ENCODE data around the gene CFAP206. TPM values are rescaled to one million over a fixed set of nuclear protein-coding genes. Genes with fewer than 3 reads are reported as not detected.

CFAP206 gene
- total RNA-seq, 1 donor from 2014 or later: 1.2 TPM

DNA sequence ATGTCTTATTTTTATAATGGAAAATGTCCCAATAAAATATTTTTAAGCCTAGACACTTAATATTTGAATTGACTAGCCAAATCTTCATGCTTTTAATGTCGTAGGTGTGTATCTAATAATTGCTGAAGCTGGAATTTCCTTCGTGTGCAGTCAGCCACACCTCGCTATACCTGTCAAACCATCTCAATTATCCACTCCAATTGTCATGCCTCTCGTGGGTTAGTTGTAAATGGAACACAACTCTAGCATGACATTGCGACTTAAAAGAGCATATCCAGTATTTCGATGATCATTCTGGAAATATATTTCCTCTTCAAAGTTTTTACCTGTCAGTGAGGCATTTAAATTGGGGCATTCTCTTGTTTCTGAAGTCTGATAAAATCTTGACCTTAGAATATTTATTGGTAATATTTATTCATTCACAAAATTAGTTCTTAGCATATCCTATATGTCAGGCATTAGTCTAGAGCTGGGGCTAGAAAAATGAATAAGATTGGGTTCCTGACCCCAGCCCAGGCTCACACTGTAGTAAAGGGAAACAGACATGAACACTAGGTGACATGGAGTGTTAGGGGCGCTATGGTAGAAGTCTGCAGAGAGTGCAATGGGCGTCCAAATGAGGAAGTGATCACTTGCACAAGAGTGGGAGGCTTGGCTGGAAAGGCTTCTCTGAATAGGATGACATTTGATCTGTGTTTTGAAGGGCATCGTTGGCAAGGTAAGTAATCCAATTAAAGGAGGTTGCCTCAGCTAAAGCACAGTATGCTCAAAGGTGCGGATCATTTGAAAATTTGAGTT is 11.0 kb upstream of the CFAP206 start:
- H3K4me3 Mint-ChIP-seq (ENCODE audit: low read depth): no peak overlapping the region
- TF ChIP-seq, protein P1, sequence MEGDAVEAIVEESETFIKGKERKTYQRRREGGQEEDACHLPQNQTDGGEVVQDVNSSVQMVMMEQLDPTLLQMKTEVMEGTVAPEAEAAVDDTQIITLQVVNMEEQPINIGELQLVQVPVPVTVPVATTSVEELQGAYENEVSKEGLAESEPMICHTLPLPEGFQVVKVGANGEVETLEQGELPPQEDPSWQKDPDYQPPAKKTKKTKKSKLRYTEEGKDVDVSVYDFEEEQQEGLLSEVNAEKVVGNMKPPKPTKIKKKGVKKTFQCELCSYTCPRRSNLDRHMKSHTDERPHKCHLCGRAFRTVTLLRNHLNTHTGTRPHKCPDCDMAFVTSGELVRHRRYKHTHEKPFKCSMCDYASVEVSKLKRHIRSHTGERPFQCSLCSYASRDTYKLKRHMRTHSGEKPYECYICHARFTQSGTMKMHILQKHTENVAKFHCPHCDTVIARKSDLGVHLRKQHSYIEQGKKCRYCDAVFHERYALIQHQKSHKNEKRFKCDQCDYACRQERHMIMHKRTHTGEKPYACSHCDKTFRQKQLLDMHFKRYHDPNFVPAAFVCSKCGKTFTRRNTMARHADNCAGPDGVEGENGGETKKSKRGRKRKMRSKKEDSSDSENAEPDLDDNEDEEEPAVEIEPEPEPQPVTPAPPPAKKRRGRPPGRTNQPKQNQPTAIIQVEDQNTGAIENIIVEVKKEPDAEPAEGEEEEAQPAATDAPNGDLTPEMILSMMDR (IDR thresholded peaks at IDR 0.05; ENCODE audit: unreplicated experiment): no peak
- DNase-seq (ENCODE audit: low spot score, unreplicated experiment): no peak
- H3K27ac Mint-ChIP-seq: peak overlapping the region; percentile 29
- H3K27me3 Mint-ChIP-seq: no peaks in the 10 kb centered on the region
- no peaks in the 10 kb centered on the region for H3K9me3 Mint-ChIP-seq (ENCODE audit: low read depth)
- H3K4me1 Mint-ChIP-seq (ENCODE audit: low read depth): no peaks in the 10 kb centered on the region
- no peaks in the 10 kb centered on the region for H3K36me3 Mint-ChIP-seq (ENCODE audit: insufficient read depth)

- Mint-ChIP-seq H3K27ac (no peak overlapping the region), H3K36me3 (ENCODE audit: insufficient read depth) (no peaks in the 10 kb centered on the region), H3K4me3 (ENCODE audit: low read depth) (no peak overlapping the region)
Observed at GRCh38 chr6:87397656-87398055, 10.1 kb upstream of the CFAP206 start.

DNA sequence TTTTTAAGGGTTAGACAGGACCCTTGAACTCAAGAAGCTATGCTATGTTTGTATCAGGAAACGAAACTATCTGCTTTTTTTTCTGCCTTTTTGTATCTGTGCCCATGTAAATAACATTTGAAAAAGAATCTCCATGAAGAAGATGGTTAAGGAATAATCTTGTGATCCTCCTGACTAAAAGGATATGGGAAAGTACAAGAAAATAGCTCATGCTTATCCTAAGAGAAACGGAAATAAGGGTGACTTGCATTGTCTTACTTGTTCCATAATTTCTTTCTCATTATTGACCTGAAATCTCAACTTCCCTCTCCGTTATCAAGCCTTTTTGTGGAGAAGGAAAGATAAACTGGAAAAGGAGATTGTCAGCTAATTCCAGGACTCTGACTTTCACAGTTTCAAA is 5.9 kb upstream of the CFAP206 start:
- DNase-seq (ENCODE audit: low spot score, unreplicated experiment): no peak
- H3K4me1 Mint-ChIP-seq (ENCODE audit: low read depth): no peaks in the 10 kb centered on the region
- no peak overlapping the region for H3K4me3 Mint-ChIP-seq (ENCODE audit: low read depth)
- no peaks in the 10 kb centered on the region for H3K9me3 Mint-ChIP-seq (ENCODE audit: low read depth)
- TF ChIP-seq, protein P1 (IDR thresholded peaks at IDR 0.05; ENCODE audit: unreplicated experiment): no peak
- no peak overlapping the region for H3K27ac Mint-ChIP-seq
- peaks cover 3% of the 10 kb centered on the region for H3K27me3 Mint-ChIP-seq
- H3K36me3 Mint-ChIP-seq (ENCODE audit: insufficient read depth): no peaks in the 10 kb centered on the region

More at GRCh38 chr6:87397656-87398055, 10.1 kb upstream of the CFAP206 start:
- Mint-ChIP-seq H3K4me1 (ENCODE audit: low read depth) (no peaks in the 10 kb centered on the region), H3K9me3 (ENCODE audit: low read depth) (no peaks in the 10 kb centered on the region), H3K27me3 (no peaks in the 10 kb centered on the region)
- DNase-seq (ENCODE audit: low spot score, unreplicated experiment): no peak
- TF ChIP-seq, protein P1 (IDR thresholded peaks at IDR 0.05; ENCODE audit: unreplicated experiment): no peak

DNA sequence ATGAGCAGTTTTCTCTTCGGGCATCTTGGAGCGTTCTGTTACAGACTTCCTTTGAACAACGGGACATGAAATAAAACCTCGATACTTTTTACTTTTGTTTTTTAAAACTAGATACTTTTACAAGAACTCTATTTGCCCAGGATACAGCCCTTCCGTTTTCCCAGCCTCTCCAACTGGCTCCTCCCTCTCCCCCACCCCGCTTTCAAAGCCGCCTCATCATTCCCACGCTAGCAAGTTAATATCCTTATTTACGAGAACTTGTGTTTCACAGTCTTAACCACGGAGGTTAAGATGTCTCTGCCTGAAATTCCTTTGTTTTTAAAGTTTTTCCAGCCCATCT is 241 bp upstream of the CFAP206 start:
- Mint-ChIP-seq H3K36me3 (ENCODE audit: insufficient read depth) (no peaks in the 10 kb centered on the region), H3K4me3 (ENCODE audit: low read depth) (peak overlapping the region; percentile 91), H3K27ac (peak overlapping the region; percentile 46), H3K9me3 (ENCODE audit: low read depth) (no peaks in the 10 kb centered on the region), H3K27me3 (peaks cover 6% of the 10 kb centered on the region), H3K4me1 (ENCODE audit: low read depth) (peaks cover 2% of the 10 kb centered on the region)
- TF ChIP-seq, protein P1 (IDR thresholded peaks at IDR 0.05; ENCODE audit: unreplicated experiment): no peak
- no peak for DNase-seq (ENCODE audit: low spot score, unreplicated experiment)

DNA sequence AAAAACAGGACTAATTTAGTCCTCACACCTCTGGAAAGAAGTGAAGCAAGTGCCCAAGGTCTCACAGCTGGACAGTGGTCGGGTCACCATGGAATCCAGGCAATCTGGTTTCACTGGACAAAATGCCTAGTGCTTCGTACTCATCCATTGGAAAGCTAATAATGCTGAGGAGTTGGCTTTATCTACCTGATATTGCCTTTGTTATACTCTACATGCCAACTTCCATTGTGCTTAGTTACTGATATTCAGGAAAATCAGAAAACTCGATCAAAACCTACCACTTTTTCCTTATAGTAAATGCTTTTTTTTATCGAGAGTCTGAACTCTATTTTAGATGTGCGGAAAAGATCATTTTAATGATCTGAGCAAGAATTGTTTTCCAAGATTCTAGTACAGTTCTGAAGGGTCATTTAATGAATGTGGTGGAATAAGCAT is 966 bp downstream of the CFAP206 start:
- Mint-ChIP-seq H3K27ac (peak overlapping the region; percentile 94), H3K36me3 (ENCODE audit: insufficient read depth) (no peaks in the 10 kb centered on the region), H3K9me3 (ENCODE audit: low read depth) (no peaks in the 10 kb centered on the region), H3K4me1 (ENCODE audit: low read depth) (peaks cover 2% of the 10 kb centered on the region), H3K27me3 (peaks cover 6% of the 10 kb centered on the region), H3K4me3 (ENCODE audit: low read depth) (peak overlapping the region; percentile 91)
- TF ChIP-seq, protein P1 (IDR thresholded peaks at IDR 0.05; ENCODE audit: unreplicated experiment): no peak
- DNase-seq (ENCODE audit: low spot score, unreplicated experiment): no peak

All from progenitor cell of endocrine pancreas (in vitro differentiated cells).